ENCODE results near the gene SALL4.

GRCh38 chr20:51733070-51733469, 69.3 kb downstream of the SALL4 start:
- TF ChIP-seq POLR2A (IDR thresholded peaks at IDR 0.05; ENCODE audit: low read depth, low read length) (no peak), TAF1 (IDR thresholded peaks at IDR 0.05; ENCODE audit: borderline replicate concordance, low read depth, low read length) (no peak), POLR2AphosphoS5 (IDR thresholded peaks at IDR 0.05; ENCODE audit: low read depth, low read length) (no peak)
